ENCODE results near the gene VAX1. TPM values are rescaled to one million over a fixed set of nuclear protein-coding genes. Genes with fewer than 3 reads are reported as not detected.

The VAX1 gene
- total and polyA plus RNA-seq, 2 donors (not counting 1 experiment from before 2014, with no cell fraction given): not detected

- Histone ChIP-seq H3K4me1 (ENCODE audit: control insufficient read depth, extremely low read depth, insufficient read depth, low read length) (no peaks in the 10 kb centered on the region), H3K4me3 (replicated peaks in 1 of 4; ENCODE audit: control extremely low read depth in 1 of 4, insufficient read depth in 1 of 4, low read depth in 3 of 4, low read length in 4 of 4) (peak overlapping the region in 1 of 4 experiments; percentile 7), H3K9me3 (ENCODE audit: control insufficient read depth, insufficient read depth, low read depth, low read length) (no peaks in the 10 kb centered on the region), H3K9ac (ENCODE audit: insufficient read depth, low read length) (no peak overlapping the region), H4K20me1 (ENCODE audit: control insufficient read depth, extremely low read depth, insufficient read depth, low read length) (no peaks in the 10 kb centered on the region), H3K27ac (ENCODE audit: insufficient read depth, low read length) (no peak overlapping the region), H3K4me2 (ENCODE audit: extremely low read depth, insufficient read depth, low read length) (peak overlapping the region; percentile 25), H2AFZ (ENCODE audit: low read length) (no peak overlapping the region), H3K27me3 (ENCODE audit: control insufficient read depth, insufficient read depth, low read length) (peaks cover 68% of the 10 kb centered on the region), H3K36me3 (ENCODE audit: control insufficient read depth, insufficient read depth, low read length) (no peaks in the 10 kb centered on the region), H3K79me2 (ENCODE audit: control insufficient read depth, insufficient read depth, low read length) (no peaks in the 10 kb centered on the region)
- DNase-seq (ENCODE audit: low read depth in 2 of 2): peak in 1 of 2 donors; percentile 57
- TF ChIP-seq EZH2 (IDR thresholded peaks at IDR 0.05; ENCODE audit: low read length, missing control alignments) (peak; percentile 13), CTCF (conservative IDR thresholded peaks at IDR 0.05 in 1 of 2, IDR thresholded peaks at IDR 0.05 in 1 of 2; ENCODE audit: low read depth in 1 of 2, low read length in 2 of 2) (no peak)
These were observed 799 bp downstream of the VAX1 start for GRCh38 chr10:117137031-117137910.

- no peak overlapping the region for H3K9ac ChIP-seq (ENCODE audit: insufficient read depth, low read length)
- H4K20me1 ChIP-seq (ENCODE audit: control insufficient read depth, extremely low read depth, insufficient read depth, low read length): no peaks in the 10 kb centered on the region
- peaks cover 73% of the 10 kb centered on the region for H3K27me3 ChIP-seq (ENCODE audit: control insufficient read depth, insufficient read depth, low read length)
- H3K27ac ChIP-seq (ENCODE audit: insufficient read depth, low read length): no peak overlapping the region
- no peaks in the 10 kb centered on the region for H3K9me3 ChIP-seq (ENCODE audit: control insufficient read depth, insufficient read depth, low read depth, low read length)
- no peak overlapping the region for H3K4me2 ChIP-seq (ENCODE audit: extremely low read depth, insufficient read depth, low read length)
- peak; percentile 35 for TF ChIP-seq EZH2 (IDR thresholded peaks at IDR 0.05; ENCODE audit: low read length, missing control alignments)
- no peak for TF ChIP-seq CTCF (conservative IDR thresholded peaks at IDR 0.05 in 1 of 2, IDR thresholded peaks at IDR 0.05 in 1 of 2; ENCODE audit: low read depth in 1 of 2, low read length in 2 of 2)
- DNase-seq (ENCODE audit: low read depth in 2 of 2): no peak
- H3K4me3 ChIP-seq (replicated peaks in 1 of 4; ENCODE audit: control extremely low read depth in 1 of 4, insufficient read depth in 1 of 4, low read depth in 3 of 4, low read length in 4 of 4): no peak overlapping the region
- H3K79me2 ChIP-seq (ENCODE audit: control insufficient read depth, insufficient read depth, low read length): no peaks in the 10 kb centered on the region
- H3K4me1 ChIP-seq (ENCODE audit: control insufficient read depth, extremely low read depth, insufficient read depth, low read length): no peaks in the 10 kb centered on the region
- no peaks in the 10 kb centered on the region for H3K36me3 ChIP-seq (ENCODE audit: control insufficient read depth, insufficient read depth, low read length)
- H2AFZ ChIP-seq (ENCODE audit: low read length): no peak overlapping the region
These were observed 1.6 kb downstream of the VAX1 start for GRCh38 chr10:117136391-117136975.

- TF ChIP-seq EZH2 (IDR thresholded peaks at IDR 0.05; ENCODE audit: low read length, missing control alignments) (no peak), CTCF (conservative IDR thresholded peaks at IDR 0.05 in 1 of 2, IDR thresholded peaks at IDR 0.05 in 1 of 2; ENCODE audit: low read depth in 1 of 2, low read length in 2 of 2) (no peak)
- peaks cover 76% of the 10 kb centered on the region for H3K27me3 ChIP-seq (ENCODE audit: control insufficient read depth, insufficient read depth, low read length)
- no peak overlapping the region for H3K4me2 ChIP-seq (ENCODE audit: extremely low read depth, insufficient read depth, low read length)
- no peaks in the 10 kb centered on the region for H3K9me3 ChIP-seq (ENCODE audit: control insufficient read depth, insufficient read depth, low read depth, low read length)
- H4K20me1 ChIP-seq (ENCODE audit: control insufficient read depth, extremely low read depth, insufficient read depth, low read length): no peaks in the 10 kb centered on the region
- no peak overlapping the region for H3K9ac ChIP-seq (ENCODE audit: insufficient read depth, low read length)
- H3K27ac ChIP-seq (ENCODE audit: insufficient read depth, low read length): no peak overlapping the region
- H3K4me1 ChIP-seq (ENCODE audit: control insufficient read depth, extremely low read depth, insufficient read depth, low read length): no peaks in the 10 kb centered on the region
- no peak for DNase-seq (ENCODE audit: low read depth in 2 of 2)
- H3K36me3 ChIP-seq (ENCODE audit: control insufficient read depth, insufficient read depth, low read length): no peaks in the 10 kb centered on the region
- H3K4me3 ChIP-seq (replicated peaks in 1 of 4; ENCODE audit: control extremely low read depth in 1 of 4, insufficient read depth in 1 of 4, low read depth in 3 of 4, low read length in 4 of 4): no peak overlapping the region
- H2AFZ ChIP-seq (ENCODE audit: low read length): no peak overlapping the region
- H3K79me2 ChIP-seq (ENCODE audit: control insufficient read depth, insufficient read depth, low read length): no peaks in the 10 kb centered on the region
These were observed 2.5 kb downstream of the VAX1 start for GRCh38 chr10:117135480-117136140.

Measured in fibroblast of lung (primary cell).